MCF 10A (cell line): ENCODE measurements around the gene ITPA. TPM values are rescaled to one million over a fixed set of nuclear protein-coding genes. Genes with fewer than 3 reads are reported as not detected.

Experiments
- BruUV-seq: library from RNA; stranded (reverse); fragments of 400-500 nt; replicated peaks from 2 replicates; lab custom pipeline; 2021; lab: Mats Ljungman, UMichigan
- CTCF ChIA-PET: fragments of 300-600 bp; sonication (Branson Sonifier 250); formaldehyde crosslinking; extraction: SDS; loops from one replicate; lab custom pipeline; 2021; ENCODE audit warnings: antibody characterized with exemption, inconsistent platforms; lab: Yijun Ruan, JAX
- POLR2A ChIA-PET: fragments of 300-600, 350-650 bp; sonication (Branson Sonifier 250); formaldehyde crosslinking; extraction: SDS; loops from one replicate; lab custom pipeline; 2020; ENCODE audit warnings: antibody characterized with exemption, inconsistent platforms; lab: Yijun Ruan, JAX
- DNase-seq: peaks from one replicate; pipeline ENCODE4 v3.0.0-alpha.2; 2018; ENCODE audit not compliant: unreplicated experiment
- H3K27ac Mint-ChIP-seq: one replicate; pipeline ENCODE4 v1.8.0; 2022; ENCODE audit warnings: mild to moderate bottlenecking, low read depth, mixed read lengths; ENCODE audit not compliant: unreplicated experiment
- H3K27me3 Mint-ChIP-seq: one replicate; pipeline ENCODE4 v1.8.0; 2022; ENCODE audit warnings: mixed read lengths; ENCODE audit not compliant: insufficient read depth, unreplicated experiment
- H3K36me3 Mint-ChIP-seq: one replicate; pipeline ENCODE4 v1.8.0; 2022; ENCODE audit warnings: mild to moderate bottlenecking, moderate library complexity, mixed read lengths; ENCODE audit not compliant: insufficient read depth, unreplicated experiment
- H3K4me1 Mint-ChIP-seq: one replicate; pipeline ENCODE4 v1.8.0; 2022; ENCODE audit warnings: mixed read lengths; ENCODE audit not compliant: insufficient read depth, unreplicated experiment
- H3K4me3 Mint-ChIP-seq: one replicate; pipeline ENCODE4 v1.8.0; 2022; ENCODE audit warnings: mild to moderate bottlenecking, moderate library complexity, mixed read lengths; ENCODE audit not compliant: unreplicated experiment
- H3K9me3 Mint-ChIP-seq: one replicate; pipeline ENCODE4 v1.8.0; 2022; ENCODE audit warnings: mixed read lengths; ENCODE audit not compliant: unreplicated experiment
- CTCF ChIP-seq: fragments of 200-600 bp; IDR thresholded peaks from one replicate; pipeline ENCODE4 v1.8.0; 2022; ENCODE audit warnings: antibody characterized with exemption, mild to moderate bottlenecking; ENCODE audit not compliant: unreplicated experiment
- intact Hi-C: fragments of 100-400 bp; cut with micrococcal nuclease; formaldehyde crosslinking; loops from 2 replicates; pipeline ENCODE4 v1.14.1; 2022
- total RNA-seq: library from RNA; stranded (reverse); gene quantifications from 2 replicates; pipeline ENCODE4 v1.2.3, GENCODE V29; 2022

The ITPA gene
- total RNA-seq, 1 experiment from 2014 or later = 97.1 TPM

GRCh38 chr20:3222635-3223600 is 13.6 kb downstream of the ITPA start:
- intact Hi-C loops = no loop called here
- no TSS peak for BruUV-seq
- no peak overlapping the region for H3K4me3 Mint-ChIP-seq
- no peaks in the 10 kb centered on the region for H3K27me3 Mint-ChIP-seq
- no peak overlapping the region for H3K27ac Mint-ChIP-seq
- H3K9me3 Mint-ChIP-seq = no peaks in the 10 kb centered on the region
- peaks cover 40% of the 10 kb centered on the region for H3K36me3 Mint-ChIP-seq
- ChIA-PET CTCF (interaction anchor here (0.6 to 11.5 kb wide), 5 partner anchors 9 to 100 kb away, joined by 3 to 192 read pairs (median 3); no protein-coding TSS in a partner anchor), POLR2A (interaction anchor here (0.7 to 2.4 kb wide), 10 partner anchors 9 to 90 kb away, joined by 3 to 14 read pairs (median 4); partner anchors contain the start of genes ITPA and SLC4A11)
- peaks cover 4% of the 10 kb centered on the region for H3K4me1 Mint-ChIP-seq
- no peak for DNase-seq
- TF ChIP-seq CTCF = no peak

GRCh38 chr20:3223651-3223993 is 14.3 kb downstream of the ITPA start:
- TF ChIP-seq CTCF = no peak
- CTCF ChIA-PET = interaction anchor here (0.8 to 11.5 kb wide), 2 partner anchors 9 to 90 kb away, joined by 5 to 192 read pairs; no protein-coding TSS in a partner anchor
- no peaks in the 10 kb centered on the region for H3K9me3 Mint-ChIP-seq
- DNase-seq = no peak
- H3K27me3 Mint-ChIP-seq = no peaks in the 10 kb centered on the region
- intact Hi-C loops = no loop called here
- no peak overlapping the region for H3K4me3 Mint-ChIP-seq
- BruUV-seq = no TSS peak
- no peak overlapping the region for H3K27ac Mint-ChIP-seq
- peaks cover 33% of the 10 kb centered on the region for H3K36me3 Mint-ChIP-seq
- POLR2A ChIA-PET = interaction anchor here (0.7 to 2.4 kb wide), 7 partner anchors 10 to 31 kb away, joined by 3 to 10 read pairs (median 4); partner anchors contain the start of genes ITPA and SLC4A11
- peaks cover 4% of the 10 kb centered on the region for H3K4me1 Mint-ChIP-seq

GRCh38 chr20:3223994-3224680 is 14.8 kb downstream of the ITPA start:
- intact Hi-C loops = no loop called here
- POLR2A ChIA-PET = interaction anchor here (0.5 to 2.2 kb wide), 11 partner anchors 7 to 170 kb away, joined by 3 to 10 read pairs (median 4); partner anchors contain the start of genes ITPA and SLC4A11
- Mint-ChIP-seq H3K36me3 (peaks cover 32% of the 10 kb centered on the region), H3K27me3 (no peaks in the 10 kb centered on the region), H3K9me3 (no peaks in the 10 kb centered on the region), H3K4me1 (peaks cover 4% of the 10 kb centered on the region), H3K27ac (no peak overlapping the region), H3K4me3 (no peak overlapping the region)
- CTCF ChIA-PET = interaction anchor here (0.8 to 11.5 kb wide), 3 partner anchors 8 to 91 kb away, joined by 3 to 192 read pairs (median 5); no protein-coding TSS in a partner anchor
- no peak for TF ChIP-seq CTCF
- no TSS peak for BruUV-seq
- no peak for DNase-seq
